Spinal cord (tissue), 10 donors: ENCODE data around the gene MYRF. TPM values are rescaled to one million over a fixed set of nuclear protein-coding genes. Genes with fewer than 3 reads are reported as not detected.

Experiments
- DNase-seq, 6 donors: peaks; one replicate each; pipeline versions ENCODE4 v3.0.0 to v3.0.0-alpha.2; 2013 to 2015; ENCODE audit warnings: low spot score in 6 of 6, low read depth in 4 of 6
- H3K27ac ChIP-seq: one replicate; pipeline ENCODE4 v1.5.1; 2013; ENCODE audit warnings: low read depth, low read length, control low read depth
- H3K27me3 ChIP-seq: one replicate; pipeline ENCODE4 v1.6.1; 2013; ENCODE audit warnings: low read length; ENCODE audit not compliant: control insufficient read depth, insufficient read depth
- H3K36me3 ChIP-seq: one replicate; pipeline ENCODE4 v1.6.1; 2013; ENCODE audit warnings: low read length; ENCODE audit not compliant: control insufficient read depth, insufficient read depth
- H3K4me1 ChIP-seq: one replicate; pipeline ENCODE4 v1.6.1; 2013; ENCODE audit warnings: low read length; ENCODE audit not compliant: control insufficient read depth, insufficient read depth
- H3K4me3 ChIP-seq: one replicate; pipeline ENCODE4 v1.5.1; 2013; ENCODE audit warnings: low read depth, low read length, control low read depth
- H3K9me3 ChIP-seq: one replicate; pipeline ENCODE4 v1.6.1; 2013; ENCODE audit warnings: low read length; ENCODE audit not compliant: control insufficient read depth, insufficient read depth
- WGBS: methylation state at CpG from one replicate; pipeline ENCODE4 v1.1.5; 2013; ENCODE audit warnings: missing lambda C conversion rate; ENCODE audit not compliant: insufficient coverage; 5-methylcytosine and 5-hydroxymethylcytosine counted together
- polyA plus RNA-seq, 2 donors: library from polyadenylated mRNA; unstranded; fragments of 120-200 nt; gene quantifications; one replicate each; pipeline ENCODE4 v1.2.1, GENCODE V29; 2013; ENCODE audit not compliant: insufficient read length in 2 of 2
- total RNA-seq, 2 donors: library from RNA; depleted of rRNA in 1 of 2; stranded (reverse); fragments of 120-200 nt in 1 of 2; fragments of >200 nt in 1 of 2; gene quantifications; one replicate each; pipeline versions ENCODE4 v1.2.3 to v1.2.4, GENCODE V29; 2013 to 2014
- donor health status: healthy.

Gene MYRF
- total and polyA plus RNA-seq, 4 donors: 13.6 to 135 (median 64.8) TPM

GRCh38 chr11:61778920-61779650, 26.6 kb downstream of the MYRF start:
- 83% methylated on average over 14 of the region's 24 CpGs for WGBS

GRCh38 chr11:61779666-61780525, 27.5 kb downstream of the MYRF start:
- WGBS: 87% methylated on average over 14 of the region's 14 CpGs
- Histone ChIP-seq H3K27ac (no peak overlapping the region), H3K4me1 (peaks cover 21% of the 10 kb centered on the region), H3K27me3 (no peaks in the 10 kb centered on the region), H3K36me3 (peaks cover 68% of the 10 kb centered on the region), H3K4me3 (no peak overlapping the region), H3K9me3 (no peaks in the 10 kb centered on the region)
- DNase-seq: no peak

More at GRCh38 chr11:61778920-61779650, 26.6 kb downstream of the MYRF start:
- Histone ChIP-seq H3K9me3 (no peaks in the 10 kb centered on the region), H3K36me3 (peaks cover 60% of the 10 kb centered on the region), H3K4me3 (no peak overlapping the region), H3K4me1 (peaks cover 24% of the 10 kb centered on the region), H3K27me3 (no peaks in the 10 kb centered on the region), H3K27ac (no peak overlapping the region)
- no peak for DNase-seq

GRCh38 chr11:61780581-61781162, 28.2 kb downstream of the MYRF start:
- H3K4me3 ChIP-seq: no peak overlapping the region
- no peak overlapping the region for H3K27ac ChIP-seq
- no peaks in the 10 kb centered on the region for H3K27me3 ChIP-seq
- H3K36me3 ChIP-seq: peaks cover 75% of the 10 kb centered on the region
- 78% methylated on average over 9 of the region's 9 CpGs for WGBS
- no peak for DNase-seq
- H3K9me3 ChIP-seq: no peaks in the 10 kb centered on the region
- H3K4me1 ChIP-seq: peaks cover 17% of the 10 kb centered on the region

GRCh38 chr11:61781585-61781984, 29.1 kb downstream of the MYRF start:
- Histone ChIP-seq H3K9me3 (no peaks in the 10 kb centered on the region), H3K27me3 (no peaks in the 10 kb centered on the region), H3K4me1 (peaks cover 17% of the 10 kb centered on the region), H3K4me3 (no peak overlapping the region), H3K27ac (no peak overlapping the region), H3K36me3 (peaks cover 79% of the 10 kb centered on the region)
- no peak for DNase-seq
- 87% methylated on average over 4 of the region's 5 CpGs for WGBS

GRCh38 chr11:61782299-61782698, 29.9 kb downstream of the MYRF start:
- H3K27ac ChIP-seq: no peak overlapping the region

GRCh38 chr11:61782841-61783240, 30.4 kb downstream of the MYRF start:
- DNase-seq: no peak
- no peak overlapping the region for H3K4me3 ChIP-seq
- H3K4me1 ChIP-seq: peaks cover 8% of the 10 kb centered on the region
- H3K36me3 ChIP-seq: peaks cover 86% of the 10 kb centered on the region
- 85% methylated on average over 11 of the region's 11 CpGs for WGBS
- no peaks in the 10 kb centered on the region for H3K9me3 ChIP-seq
- H3K27me3 ChIP-seq: no peaks in the 10 kb centered on the region
- no peak overlapping the region for H3K27ac ChIP-seq

More at GRCh38 chr11:61782299-61782698, 29.9 kb downstream of the MYRF start:
- no peaks in the 10 kb centered on the region for H3K27me3 ChIP-seq
- H3K4me3 ChIP-seq: no peak overlapping the region
- WGBS: 100% methylated on average over 2 of the region's 3 CpGs
- no peaks in the 10 kb centered on the region for H3K9me3 ChIP-seq
- peaks cover 84% of the 10 kb centered on the region for H3K36me3 ChIP-seq
- H3K4me1 ChIP-seq: peaks cover 12% of the 10 kb centered on the region
- no peak for DNase-seq

GRCh38 chr11:61783717-61784505, 31.5 kb downstream of the MYRF start:
- Histone ChIP-seq H3K4me1 (peaks cover 5% of the 10 kb centered on the region), H3K4me3 (no peak overlapping the region), H3K27ac (no peak overlapping the region), H3K9me3 (no peaks in the 10 kb centered on the region), H3K27me3 (no peaks in the 10 kb centered on the region), H3K36me3 (peaks cover 94% of the 10 kb centered on the region)
- 60% methylated on average over 6 of the region's 13 CpGs for WGBS
- no peak for DNase-seq

DNA sequence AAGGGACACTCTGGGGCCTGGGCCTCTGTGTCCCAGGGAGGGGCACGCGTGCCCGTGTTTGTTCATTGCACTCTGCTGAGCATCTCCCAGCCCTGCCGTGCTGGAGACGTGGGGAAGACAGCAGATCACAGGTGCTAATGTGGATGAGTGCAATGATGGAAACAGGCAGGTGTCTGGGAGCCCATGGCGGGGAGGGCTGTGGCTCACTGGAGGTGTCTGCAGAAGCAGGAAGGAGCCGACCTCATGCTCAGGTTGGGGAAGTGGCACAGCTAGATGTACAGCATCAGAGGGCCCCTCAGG, 32.0 kb downstream of the MYRF start:
- no peak for DNase-seq
- Histone ChIP-seq H3K4me1 (peaks cover 7% of the 10 kb centered on the region), H3K27me3 (no peaks in the 10 kb centered on the region), H3K36me3 (peaks cover 94% of the 10 kb centered on the region), H3K9me3 (no peaks in the 10 kb centered on the region), H3K4me3 (no peak overlapping the region), H3K27ac (no peak overlapping the region)
- WGBS: 80% methylated on average over 7 of the region's 7 CpGs

DNA sequence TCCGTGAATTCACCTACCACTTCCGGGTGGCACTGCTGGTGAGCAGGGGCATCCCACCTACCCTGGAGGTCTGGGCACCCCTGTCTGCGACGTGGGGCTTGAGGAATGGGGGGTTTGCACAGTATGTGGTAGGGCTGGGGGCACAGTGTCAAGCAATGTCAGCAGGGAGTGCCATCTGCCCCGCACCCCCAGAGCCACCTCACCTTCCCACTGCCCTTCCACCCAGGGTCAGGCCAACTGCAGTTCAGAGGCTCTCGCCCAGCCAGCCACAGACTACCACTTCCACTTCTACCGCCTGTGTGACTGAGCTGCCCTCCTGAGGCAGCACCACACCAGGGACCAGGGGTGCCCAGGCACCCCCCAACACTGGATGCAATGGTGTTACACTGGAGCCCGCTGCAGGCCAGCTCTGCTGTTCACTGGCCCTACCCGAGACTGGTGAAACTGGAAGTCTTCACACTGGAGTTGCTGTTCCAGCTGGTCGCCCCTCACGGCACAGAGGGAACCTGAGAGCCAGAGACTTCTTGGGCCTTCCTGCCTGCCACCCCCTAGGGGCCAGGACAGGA, 33.5 kb downstream of the MYRF start:
- H3K4me1 ChIP-seq: peaks cover 19% of the 10 kb centered on the region
- no peak overlapping the region for H3K4me3 ChIP-seq
- DNase-seq: no peak
- 84% methylated on average over 7 of the region's 11 CpGs for WGBS
- no peaks in the 10 kb centered on the region for H3K27me3 ChIP-seq
- peaks cover 92% of the 10 kb centered on the region for H3K36me3 ChIP-seq
- H3K9me3 ChIP-seq: no peaks in the 10 kb centered on the region
- no peak overlapping the region for H3K27ac ChIP-seq
